Endodermal cell (in vitro differentiated cells): ENCODE data around the gene MTOR. TPM values are rescaled to one million over a fixed set of nuclear protein-coding genes. Genes with fewer than 3 reads are reported as not detected.
"Not testable (repeated sequence)": the region's sequence is repeated elsewhere in the genome, so short reads cannot be mapped to it uniquely, and the experiment has no call there.

ENCODE experiments used
- DNase-seq: peaks from one replicate; pipeline ENCODE4 v3.0.0-alpha.2; 2017
- H3K27ac ChIP-seq: 2 replicates; pipeline ENCODE4 v1.5.1; 2013; ENCODE audit warnings: mild to moderate bottlenecking, low read depth, low read length, moderate library complexity
- H3K27me3 ChIP-seq: 2 replicates; pipeline ENCODE4 v1.6.1; 2013; ENCODE audit warnings: mild to moderate bottlenecking, low read length, moderate library complexity; ENCODE audit not compliant: insufficient read depth, control insufficient read depth, poor library complexity, severe bottlenecking
- H3K36me3 ChIP-seq: 2 replicates; pipeline ENCODE4 v1.7.0; 2013; ENCODE audit warnings: mild to moderate bottlenecking, low read length, moderate library complexity; ENCODE audit not compliant: control insufficient read depth, insufficient read depth
- H3K4me1 ChIP-seq: one replicate; pipeline ENCODE4 v1.7.0; 2013; ENCODE audit warnings: low read length; ENCODE audit not compliant: control insufficient read depth, insufficient read depth
- H3K4me3 ChIP-seq: 2 replicates; pipeline ENCODE4 v1.5.1; 2013; ENCODE audit warnings: mild to moderate bottlenecking, low read length, moderate library complexity
- H3K9ac ChIP-seq: 2 replicates; pipeline ENCODE4 v1.6.1; 2013; ENCODE audit warnings: mild to moderate bottlenecking, low read length, moderate library complexity; ENCODE audit not compliant: poor library complexity, severe bottlenecking; ENCODE audit errors: extremely low read depth
- H3K9me3 ChIP-seq: 2 replicates; pipeline ENCODE4 v1.6.1; 2013; ENCODE audit warnings: mild to moderate bottlenecking, low read length, moderate library complexity; ENCODE audit not compliant: control insufficient read depth
- H3K27ac Mint-ChIP-seq: 2 replicates; pipeline ENCODE4 v1.8.0; 2020; ENCODE audit warnings: mixed read lengths
- H3K27me3 Mint-ChIP-seq: 2 replicates; pipeline ENCODE4 v1.8.0; 2021; ENCODE audit warnings: mild to moderate bottlenecking, mixed read lengths; ENCODE audit not compliant: insufficient read depth
- H3K36me3 Mint-ChIP-seq: 2 replicates; pipeline ENCODE4 v1.8.0; 2020; ENCODE audit warnings: low read depth, mixed read lengths
- H3K4me1 Mint-ChIP-seq: 2 replicates; pipeline ENCODE4 v1.8.0; 2020; ENCODE audit warnings: mixed read lengths
- H3K4me3 Mint-ChIP-seq: 2 replicates; pipeline ENCODE4 v1.8.0; 2020; ENCODE audit warnings: mild to moderate bottlenecking, moderate library complexity, mixed read lengths
- H3K9me3 Mint-ChIP-seq: 2 replicates; pipeline ENCODE4 v1.8.0; 2020; ENCODE audit warnings: mild to moderate bottlenecking, mixed read lengths
- WGBS, 2 experiments: methylation state at CpG; one replicate each; pipeline versions ENCODE4 v1.1.5 to v1.1.7; 2013; ENCODE audit warnings: missing lambda C conversion rate in 2 of 2, mixed read lengths in 1 of 2; ENCODE audit not compliant: insufficient coverage in 1 of 2, insufficient read length in 1 of 2; 5-methylcytosine and 5-hydroxymethylcytosine counted together
- total RNA-seq, 2 donors: library from RNA; stranded (reverse); fragmentation: NEBNext Ultra II Directional in 1 of 2; extraction: Animal tissue kit (Norgen Biotek cat#: 25700) in 1 of 2; gene quantifications; 2 replicates in 1 of 2; 3 replicates in 1 of 2; pipeline ENCODE4 v1.2.1, GENCODE V29; 2021
- TF ChIP-seq, protein P1 (sequence below): fragments of 200-600 bp; sonication (generic); conservative IDR thresholded peaks from 2 replicates; pipeline ENCODE4 v1.5.0; 2021; ENCODE audit warnings: antibody characterized with exemption, mild to moderate bottlenecking

Gene MTOR
- total RNA-seq, 2 donors from 2014 or later = 69.0 to 78.3 TPM

DNA sequence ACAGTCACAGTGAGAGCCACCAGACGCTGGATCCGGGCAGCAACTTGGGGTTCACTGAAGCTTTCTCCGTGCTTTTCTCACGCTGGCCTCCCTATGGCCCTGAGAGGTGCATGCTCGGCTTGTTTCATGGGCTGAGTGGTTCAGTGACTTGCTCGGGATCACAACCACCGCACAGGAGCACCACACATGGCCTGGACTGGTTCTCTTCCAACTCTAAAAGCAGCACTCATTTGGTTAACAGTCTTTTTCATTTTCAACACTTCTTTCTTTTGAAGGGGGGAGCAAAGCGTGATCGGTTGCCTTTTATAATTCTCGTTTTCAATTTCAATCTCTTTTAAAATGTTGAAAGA lies 36.8 kb upstream of the MTOR start:
- no peaks in the 10 kb centered on the region for H3K9me3 ChIP-seq
- no peaks in the 10 kb centered on the region for H3K27me3 ChIP-seq
- H3K27ac Mint-ChIP-seq = no peak overlapping the region
- H3K4me1 ChIP-seq = no peaks in the 10 kb centered on the region
- no peak overlapping the region for H3K4me3 ChIP-seq
- TF ChIP-seq, protein P1, sequence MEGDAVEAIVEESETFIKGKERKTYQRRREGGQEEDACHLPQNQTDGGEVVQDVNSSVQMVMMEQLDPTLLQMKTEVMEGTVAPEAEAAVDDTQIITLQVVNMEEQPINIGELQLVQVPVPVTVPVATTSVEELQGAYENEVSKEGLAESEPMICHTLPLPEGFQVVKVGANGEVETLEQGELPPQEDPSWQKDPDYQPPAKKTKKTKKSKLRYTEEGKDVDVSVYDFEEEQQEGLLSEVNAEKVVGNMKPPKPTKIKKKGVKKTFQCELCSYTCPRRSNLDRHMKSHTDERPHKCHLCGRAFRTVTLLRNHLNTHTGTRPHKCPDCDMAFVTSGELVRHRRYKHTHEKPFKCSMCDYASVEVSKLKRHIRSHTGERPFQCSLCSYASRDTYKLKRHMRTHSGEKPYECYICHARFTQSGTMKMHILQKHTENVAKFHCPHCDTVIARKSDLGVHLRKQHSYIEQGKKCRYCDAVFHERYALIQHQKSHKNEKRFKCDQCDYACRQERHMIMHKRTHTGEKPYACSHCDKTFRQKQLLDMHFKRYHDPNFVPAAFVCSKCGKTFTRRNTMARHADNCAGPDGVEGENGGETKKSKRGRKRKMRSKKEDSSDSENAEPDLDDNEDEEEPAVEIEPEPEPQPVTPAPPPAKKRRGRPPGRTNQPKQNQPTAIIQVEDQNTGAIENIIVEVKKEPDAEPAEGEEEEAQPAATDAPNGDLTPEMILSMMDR = no peak
- no peaks in the 10 kb centered on the region for H3K4me1 Mint-ChIP-seq
- no peak overlapping the region for H3K4me3 Mint-ChIP-seq
- peaks cover 24% of the 10 kb centered on the region for H3K36me3 Mint-ChIP-seq
- no peak for DNase-seq
- H3K9ac ChIP-seq = no peak overlapping the region
- 75 to 87% methylated on average over 10 of the region's 10 CpGs for WGBS, 2 experiments
- no peaks in the 10 kb centered on the region for H3K27me3 Mint-ChIP-seq
- H3K36me3 ChIP-seq = peaks cover 8% of the 10 kb centered on the region
- peak overlapping the region; percentile 32 for H3K27ac ChIP-seq
- H3K9me3 Mint-ChIP-seq = no peaks in the 10 kb centered on the region

DNA sequence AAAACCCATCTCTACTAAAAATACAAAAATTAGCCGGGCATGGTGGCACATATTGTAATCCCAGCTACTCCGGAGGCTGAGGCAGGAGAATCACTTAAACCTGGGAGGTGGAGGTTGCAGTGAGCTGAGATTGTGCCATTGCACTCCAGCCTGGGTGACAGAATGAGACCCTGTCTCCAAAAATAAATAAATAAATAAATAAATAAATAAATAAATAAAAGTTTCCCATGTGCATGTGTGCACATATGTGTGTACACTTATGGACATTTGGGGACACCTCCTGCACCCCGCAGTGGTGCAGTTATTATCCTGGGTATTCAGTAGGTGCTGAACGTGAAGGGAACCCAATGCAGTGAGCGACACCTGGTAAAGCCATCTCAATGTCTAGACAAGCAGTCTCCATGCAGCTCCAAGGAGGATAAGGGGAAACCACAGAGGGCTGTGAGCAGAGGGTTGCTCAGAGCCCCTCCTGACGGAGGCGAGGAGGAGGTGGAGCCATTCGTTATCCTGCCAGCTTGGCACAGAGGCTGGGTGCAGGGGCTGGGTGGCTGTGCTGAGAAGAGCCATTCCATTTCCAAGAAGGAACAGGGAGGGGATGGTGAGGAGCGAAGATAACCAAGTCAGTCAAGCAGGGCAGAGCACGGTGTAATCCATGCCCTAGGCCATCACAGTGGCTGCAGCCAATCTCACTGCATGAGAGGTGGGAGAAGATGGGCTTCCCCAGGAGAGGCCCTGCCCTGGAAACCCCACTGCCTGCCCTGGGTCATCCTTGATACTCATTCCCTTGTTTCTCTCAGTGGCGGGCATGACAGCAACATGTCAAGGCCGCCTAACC lies 36.3 kb upstream of the MTOR start:
- peak overlapping the region; percentile 32 for H3K27ac ChIP-seq
- TF ChIP-seq, protein P1 = no peak
- DNase-seq = no peak
- H3K4me3 Mint-ChIP-seq = no peak overlapping the region
- no peaks in the 10 kb centered on the region for H3K4me1 ChIP-seq
- H3K9me3 Mint-ChIP-seq = no peaks in the 10 kb centered on the region
- no peaks in the 10 kb centered on the region for H3K4me1 Mint-ChIP-seq
- H3K4me3 ChIP-seq = no peak overlapping the region
- WGBS, 2 experiments = 92 to 97% methylated on average over 7 to 12 of the region's 12 CpGs
- H3K36me3 ChIP-seq = peaks cover 8% of the 10 kb centered on the region
- H3K27ac Mint-ChIP-seq = no peak overlapping the region
- no peaks in the 10 kb centered on the region for H3K9me3 ChIP-seq
- H3K36me3 Mint-ChIP-seq = peaks cover 24% of the 10 kb centered on the region
- no peak overlapping the region for H3K9ac ChIP-seq
- H3K27me3 ChIP-seq = no peaks in the 10 kb centered on the region
- no peaks in the 10 kb centered on the region for H3K27me3 Mint-ChIP-seq

DNA sequence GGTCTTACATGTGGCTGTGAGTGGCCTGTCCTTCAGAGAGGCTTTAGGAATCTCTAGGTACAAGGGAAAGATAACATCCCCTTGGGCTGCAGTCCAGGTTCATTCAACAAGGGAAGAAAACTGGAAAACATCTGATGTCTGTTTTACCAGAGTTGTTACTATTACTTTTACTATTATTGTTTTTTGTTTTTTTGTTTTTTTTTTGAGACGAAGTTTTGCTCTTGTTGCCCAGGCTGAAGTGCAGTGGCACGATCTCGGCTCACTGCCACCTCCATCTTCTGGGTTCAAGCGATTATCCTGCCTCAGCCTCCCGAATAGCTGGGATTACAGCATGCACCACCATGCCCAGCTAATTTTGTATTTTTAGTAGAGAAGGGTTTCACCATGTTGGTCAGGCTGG lies 35.4 kb upstream of the MTOR start:
- H3K36me3 ChIP-seq, H3K9me3 ChIP-seq, H3K4me1 Mint-ChIP-seq, H3K9ac ChIP-seq, H3K27ac ChIP-seq, H3K27me3 ChIP-seq, H3K27me3 Mint-ChIP-seq, H3K4me3 ChIP-seq, H3K9me3 Mint-ChIP-seq, H3K4me1 ChIP-seq, DNase-seq, H3K27ac Mint-ChIP-seq, H3K4me3 Mint-ChIP-seq: not testable (repeated sequence)
- peaks cover 25% of the 10 kb centered on the region for H3K36me3 Mint-ChIP-seq
- 94 to 96% methylated on average over 3 to 5 of the region's 5 CpGs for WGBS, 2 experiments
